ENCODE measurements around the gene DDX28. TPM values are rescaled to one million over a fixed set of nuclear protein-coding genes. Genes with fewer than 3 reads are reported as not detected.

Gene DDX28
- total and polyA plus RNA-seq, 10 of the 15 experiments (the other 5 are each of a cell fraction or from before 2014, with no cell fraction given), result 3.6 to 40.4 (median 20.0) TPM

- ChIA-PET SMC1A (ENCODE audit: uncharacterized antibody, unreplicated experiment) (interaction anchor here (1.4 kb wide), 1 partner anchor 11 kb away, joined by 7 read pairs; no protein-coding TSS in a partner anchor), RAD21 (ENCODE audit: unreplicated experiment) (no interaction called here), CTCF (interaction anchor here (1.0 to 1.2 kb wide), 2 partner anchors 16 to 37 kb away, joined by 3 to 4 read pairs; no protein-coding TSS in a partner anchor), POLR2A (interaction anchor here (1.6 kb wide), 1 partner anchor 11 kb away, joined by 5 read pairs; no protein-coding TSS in a partner anchor)
- no peak overlapping the region for H3K9ac ChIP-seq (ENCODE audit: control insufficient read depth, insufficient read depth, low read length)
- no peak for TF ChIP-seq ELK1 (IDR thresholded peaks at IDR 0.05; ENCODE audit: low read depth, low read length)
- no peak for TF ChIP-seq JUNB (IDR thresholded peaks at IDR 0.05)
- TF ChIP-seq POLR2AphosphoS2 (IDR thresholded peaks at IDR 0.05; ENCODE audit: low read depth, low read length), result no peak
- TF ChIP-seq RELA (IDR thresholded peaks at IDR 0.05; ENCODE audit: borderline replicate concordance, partially characterized antibody), result no peak
- peak; percentile 15 for TF ChIP-seq NR2C2 (IDR thresholded peaks at IDR 0.05; ENCODE audit: borderline replicate concordance, control insufficient read depth, insufficient read length, low read depth)
- no peak for TF ChIP-seq CREM (IDR thresholded peaks at IDR 0.05; ENCODE audit: low read depth)
- no peak for TF ChIP-seq CBX5 (IDR thresholded peaks at IDR 0.05; ENCODE audit: low read depth)
- no peak for TF ChIP-seq POU2F2 (IDR thresholded peaks at IDR 0.05; ENCODE audit: borderline replicate concordance, low read depth, low read length)
- H3K36me3 ChIP-seq (ENCODE audit: control insufficient read depth in 2 of 2, insufficient read depth in 2 of 2, low read length in 1 of 2), result no peaks in the 10 kb centered on the region
- intact Hi-C loops (cut with micrococcal nuclease; ENCODE audit: unreplicated experiment) (no loop called here), in situ Hi-C loops (cut with MboI) (no loop called here)
- BruUV-seq (replicated peaks), result no TSS peak
- no peak overlapping the region for H2AFZ ChIP-seq (ENCODE audit: control insufficient read depth, low read depth, low read length)
- H4K20me1 ChIP-seq (ENCODE audit: control insufficient read depth, insufficient read depth), result no peaks in the 10 kb centered on the region
- ATAC-seq, result no peak
- H3K4me1 ChIP-seq (ENCODE audit: control insufficient read depth, insufficient read depth, low read length), result peaks cover 22% of the 10 kb centered on the region
- H3K4me2 ChIP-seq (ENCODE audit: control insufficient read depth, insufficient read depth), result no peak overlapping the region; the same call in 1 of the 2 replicates
- H3K4me3 ChIP-seq, result no peak overlapping the region
- H3K79me2 ChIP-seq (ENCODE audit: control insufficient read depth, insufficient read depth, low read length), result no peaks in the 10 kb centered on the region
- FAIRE-seq, result no peak
- no peak overlapping the region for H3K27ac ChIP-seq (ENCODE audit: control insufficient read depth, insufficient read depth)
- no peaks in the 10 kb centered on the region; a peak in 1 of 4 replicates for H3K27me3 ChIP-seq (replicated peaks in 1 of 2; ENCODE audit: control insufficient read depth in 2 of 2, insufficient read depth in 2 of 2, low read length in 1 of 2)
- no peaks in the 10 kb centered on the region for H3K9me3 ChIP-seq (replicated peaks; ENCODE audit: control insufficient read depth, insufficient read depth, low read length)
- 93% methylated on average over 2 of the region's 2 CpGs for WGBS (ENCODE audit: insufficient coverage, insufficient replicate concordance, low lambda C conversion rate, missing lambda C conversion rate)
- no peak for DNase-seq (ENCODE audit: low read depth, low spot score)
Measured at GRCh38 chr16:67976205-67976604, 46.8 kb downstream of the DDX28 start.

Measured in GM12878 (cell line).